NCI-H2227 treated with DMSO at 0.1 percent for 48 hours (cell line): ENCODE results near the gene COL25A1.

ENCODE experiments used
- DNase-seq: peaks from one replicate; lab custom pipeline; 2025; lab: John Stamatoyannopoulos, UW

COL25A1 gene

GRCh38 chr4:109291707-109292238, 10.7 kb downstream of the COL25A1 start:
- DNase-seq, result no peak

GRCh38 chr4:109290918-109291317, 11.5 kb downstream of the COL25A1 start:
- no peak for DNase-seq

- no peak for DNase-seq
These were observed 23.8 kb downstream of the COL25A1 start for GRCh38 chr4:109278594-109279031.

GRCh38 chr4:109276482-109277095, 25.9 kb downstream of the COL25A1 start:
- DNase-seq, result no peak

- peak; percentile 9 for DNase-seq
These were observed 27.3 kb downstream of the COL25A1 start for GRCh38 chr4:109275066-109275745.

GRCh38 chr4:109266891-109267290, 35.6 kb downstream of the COL25A1 start:
- DNase-seq, result no peak

- DNase-seq, result no peak
These were observed 36.2 kb downstream of the COL25A1 start for GRCh38 chr4:109266236-109266635.

GRCh38 chr4:109263721-109264120, 38.7 kb downstream of the COL25A1 start:
- DNase-seq, result no peak

GRCh38 chr4:109256818-109257217, 45.6 kb downstream of the COL25A1 start:
- DNase-seq, result no peak

GRCh38 chr4:109254845-109255244, 47.6 kb downstream of the COL25A1 start:
- no peak for DNase-seq

- no peak for DNase-seq
These were observed 51.1 kb downstream of the COL25A1 start for GRCh38 chr4:109251396-109251795.

GRCh38 chr4:109248322-109248900, 54.0 kb downstream of the COL25A1 start:
- no peak for DNase-seq

- no peak for DNase-seq
These were observed 58.6 kb downstream of the COL25A1 start for GRCh38 chr4:109243871-109244270.

GRCh38 chr4:109238746-109239145, 63.7 kb downstream of the COL25A1 start:
- DNase-seq, result no peak

GRCh38 chr4:109235683-109236082, 66.8 kb downstream of the COL25A1 start:
- no peak for DNase-seq

GRCh38 chr4:109234596-109234995, 67.9 kb downstream of the COL25A1 start:
- DNase-seq, result no peak

- peak; percentile 70 for DNase-seq
These were observed 68.9 kb downstream of the COL25A1 start for GRCh38 chr4:109233570-109233969.

GRCh38 chr4:109232681-109233080, 69.8 kb downstream of the COL25A1 start:
- no peak for DNase-seq

- DNase-seq, result no peak
These were observed 71.1 kb downstream of the COL25A1 start for GRCh38 chr4:109231331-109231730.

GRCh38 chr4:109229028-109229427, 73.4 kb downstream of the COL25A1 start:
- DNase-seq, result no peak

- no peak for DNase-seq
These were observed 84.2 kb downstream of the COL25A1 start for GRCh38 chr4:109218288-109218687.

GRCh38 chr4:109216085-109216696, 86.3 kb downstream of the COL25A1 start:
- DNase-seq, result no peak

GRCh38 chr4:109215506-109215905, 87.0 kb downstream of the COL25A1 start:
- DNase-seq, result no peak
